Activated naive CD4-positive, alpha-beta T cell treated with anti-CD3 and anti-CD28 coated beads, Interleukin-2, amount 50 U/mL, for 72 hours (primary cell): ENCODE results near the gene GNB2. TPM values are rescaled to one million over a fixed set of nuclear protein-coding genes. Genes with fewer than 3 reads are reported as not detected.
A peak's percentile ranks its signal among the peaks of the same experiment; 100 is the strongest.

Experiments
- ATAC-seq, 2 donors: fragments of 150-1000 bp; cut with Tn5 transposase; 2 replicates each; pipeline ENCODE4 v1.10.0; 2021; ENCODE audit warnings: mild to moderate bottlenecking in 2 of 2, moderate library complexity in 2 of 2
- DNase-seq, 2 donors: peaks; one replicate each; pipeline ENCODE4 v3.0.0; 2021 to 2022; ENCODE audit warnings: low spot score in 2 of 2
- H3K27ac Mint-ChIP-seq, 2 donors: one replicate each; pipeline ENCODE4 v1.8.0; 2022; ENCODE audit warnings: mild to moderate bottlenecking in 2 of 2, mixed read lengths in 2 of 2
- H3K36me3 Mint-ChIP-seq, 2 donors: one replicate each; pipeline ENCODE4 v1.8.0; 2022; ENCODE audit warnings: mixed read lengths in 2 of 2
- H3K9me3 Mint-ChIP-seq, 2 donors: one replicate each; pipeline ENCODE4 v1.8.0; 2022; ENCODE audit warnings: mixed read lengths in 2 of 2
- total RNA-seq, 2 donors: library from RNA; stranded (reverse); gene quantifications; one replicate each; pipeline ENCODE4 v1.2.3, GENCODE V29; 2022

GNB2 gene
- total RNA-seq, 2 donors from 2014 or later = 213 to 239 TPM

GRCh38 chr7:100676501-100677306, 3.2 kb downstream of the GNB2 start:
- Mint-ChIP-seq H3K9me3 (no peaks in the 10 kb centered on the region), H3K27ac (peak overlapping the region; percentile 79 to 94), H3K36me3 (peaks cover 15 to 19% of the 10 kb centered on the region in 2 donors)
- ATAC-seq (no peak), DNase-seq (no peak)

GRCh38 chr7:100677308-100678267, 4.0 kb downstream of the GNB2 start:
- H3K36me3 Mint-ChIP-seq = peaks cover 15 to 21% of the 10 kb centered on the region in 2 donors
- peak overlapping the region; percentile 65 to 70 for H3K27ac Mint-ChIP-seq

GRCh38 chr7:100678291-100678984, 4.9 kb downstream of the GNB2 start:
- Mint-ChIP-seq H3K27ac (peak overlapping the region; percentile 44 to 70), H3K9me3 (no peaks in the 10 kb centered on the region), H3K36me3 (peaks cover 15 to 21% of the 10 kb centered on the region in 2 donors)
- ATAC-seq (no peak), DNase-seq (no peak)

More at GRCh38 chr7:100677308-100678267, 4.0 kb downstream of the GNB2 start:
- no peak for ATAC-seq
- H3K9me3 Mint-ChIP-seq = no peaks in the 10 kb centered on the region
- DNase-seq = no peak

DNA sequence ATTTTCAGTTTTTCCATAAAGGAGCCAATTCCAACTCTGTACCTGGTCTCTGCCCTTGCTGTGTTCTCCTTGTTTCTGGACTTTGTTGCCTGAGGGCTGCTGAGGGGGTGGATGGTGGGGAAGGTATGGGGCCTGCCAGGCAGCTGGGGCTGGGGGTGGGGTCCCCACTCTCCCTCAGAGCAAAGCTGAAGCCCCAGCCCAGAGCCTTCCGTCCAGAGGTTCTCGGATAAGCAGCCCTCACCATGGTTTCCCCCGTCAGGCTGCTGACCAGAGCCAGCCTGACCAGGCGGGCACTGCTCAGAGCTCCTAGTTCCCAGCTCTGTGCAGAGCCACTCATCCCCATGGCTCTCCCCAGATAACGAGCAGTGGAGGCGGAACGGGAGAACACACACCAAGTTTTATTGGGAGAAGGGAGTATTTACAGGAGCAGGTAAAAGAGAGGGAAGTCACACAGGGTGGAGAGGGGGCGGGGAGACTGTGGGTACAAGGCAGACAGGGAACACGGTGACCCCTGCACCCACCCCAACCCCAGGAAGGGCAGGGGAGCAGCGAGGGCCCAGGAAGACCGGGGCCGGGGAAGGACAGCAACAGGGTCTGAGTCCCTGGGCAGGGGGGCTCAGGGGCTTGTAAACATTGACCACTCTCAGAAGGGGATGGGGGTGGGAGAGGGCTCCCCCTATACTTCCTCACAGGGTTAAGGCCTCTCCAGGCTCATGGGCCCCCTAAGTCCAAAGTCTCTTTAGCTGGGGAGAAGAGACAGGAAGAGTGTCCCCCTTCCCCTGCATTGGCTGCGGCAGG, 5.8 kb downstream of the GNB2 start:
- ATAC-seq (no peak), DNase-seq (no peak)
- H3K27ac Mint-ChIP-seq = peak overlapping the region; percentile 68 to 71
- no peaks in the 10 kb centered on the region for H3K9me3 Mint-ChIP-seq
- peaks cover 13 to 17% of the 10 kb centered on the region in 2 donors for H3K36me3 Mint-ChIP-seq

GRCh38 chr7:100679927-100680575, 6.5 kb downstream of the GNB2 start:
- DNase-seq (no peak), ATAC-seq (no peak)
- Mint-ChIP-seq H3K36me3 (peaks cover 7 to 12% of the 10 kb centered on the region in 2 donors), H3K9me3 (no peaks in the 10 kb centered on the region), H3K27ac (peak overlapping the region; percentile 23 to 71)

DNA sequence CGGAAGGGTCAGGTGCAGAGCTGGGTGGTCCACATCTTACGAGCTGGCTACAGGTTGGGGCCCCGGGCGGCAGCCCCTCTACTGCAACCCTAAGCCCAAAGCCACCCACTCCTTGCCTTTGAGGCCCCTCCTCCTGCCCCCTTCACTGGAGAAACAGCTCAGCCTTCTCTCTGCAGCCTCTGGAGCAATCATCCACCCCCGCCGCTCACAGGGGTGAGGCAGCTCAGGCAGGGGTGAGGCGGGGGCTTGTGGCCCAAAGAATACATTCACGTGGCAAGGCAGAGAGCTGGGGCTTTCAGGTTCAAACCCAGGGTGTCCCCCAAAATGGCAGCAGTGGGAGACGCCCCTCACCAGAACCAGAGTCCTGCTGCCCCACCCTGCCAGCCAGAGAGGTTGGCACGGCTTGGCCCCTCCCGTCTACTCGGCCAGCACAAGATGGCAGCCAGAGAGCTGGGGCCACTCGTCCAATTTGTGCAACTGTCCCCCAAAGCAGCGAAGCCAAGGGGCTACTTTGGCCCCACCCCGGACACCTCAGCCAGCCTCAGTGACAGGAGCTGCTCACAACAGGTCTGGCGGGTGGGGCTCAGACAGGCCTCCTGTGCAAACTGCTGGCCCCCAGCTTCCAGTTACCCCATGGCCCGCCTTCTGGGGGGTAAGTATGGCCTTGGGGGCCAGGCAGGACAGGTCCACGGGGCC, 7.2 kb downstream of the GNB2 start:
- DNase-seq = no peak
- no peaks in the 10 kb centered on the region for H3K9me3 Mint-ChIP-seq
- peaks cover 7 to 12% of the 10 kb centered on the region in 2 donors for H3K36me3 Mint-ChIP-seq
- no peak for ATAC-seq
- peak overlapping the region; percentile 71 to 86 for H3K27ac Mint-ChIP-seq

DNA sequence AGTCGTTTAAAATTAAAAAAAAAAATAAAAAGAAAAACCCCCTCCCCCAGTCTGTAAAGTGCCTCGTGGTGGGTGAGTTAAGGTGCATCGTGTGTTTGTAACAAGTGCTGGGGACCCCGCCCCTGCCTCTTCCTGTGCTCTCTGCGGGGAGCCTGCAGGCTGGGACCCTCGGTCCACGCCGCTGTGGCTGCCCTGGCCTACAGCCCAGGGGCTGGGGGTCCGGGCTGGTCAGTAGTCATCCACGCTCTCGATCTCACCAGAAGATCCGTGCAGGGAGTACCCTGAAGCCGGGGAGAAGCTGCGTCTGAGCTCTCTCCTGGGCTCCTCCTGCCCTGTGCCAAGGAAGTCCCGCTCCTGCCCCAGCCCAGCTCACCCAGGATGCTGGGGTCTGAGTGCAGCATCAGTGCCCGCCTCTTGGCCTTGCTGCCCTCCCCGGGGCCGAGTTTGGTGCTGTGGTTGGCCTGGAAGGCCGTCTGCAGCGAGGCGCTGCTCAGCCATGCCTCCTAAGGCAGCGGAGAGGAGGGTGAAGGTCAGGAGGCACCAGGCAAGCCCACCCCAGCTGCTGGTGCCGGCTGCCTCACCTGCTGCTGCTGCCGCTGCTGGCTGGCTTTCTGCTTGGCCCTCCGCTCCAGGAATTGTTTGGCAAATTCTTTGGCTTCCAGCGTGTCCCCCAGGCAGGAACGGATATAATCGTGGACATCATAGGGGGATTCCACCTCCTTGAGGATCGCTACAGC, 8.1 kb downstream of the GNB2 start:
- DNase-seq (no peak), ATAC-seq (no peak)
- H3K9me3 Mint-ChIP-seq = no peaks in the 10 kb centered on the region
- peak overlapping the region; percentile 41 to 86 for H3K27ac Mint-ChIP-seq
- peaks cover 3 to 8% of the 10 kb centered on the region in 2 donors for H3K36me3 Mint-ChIP-seq

- no peaks in the 10 kb centered on the region for H3K9me3 Mint-ChIP-seq
- DNase-seq (no peak), ATAC-seq (peak in 1 of 2 donors; percentile 12)
- H3K36me3 Mint-ChIP-seq = peaks cover 0 to 5% of the 10 kb centered on the region in 2 donors
- H3K27ac Mint-ChIP-seq = peak overlapping the region in 1 of 2 donors; percentile 41
Measured at GRCh38 chr7:100682228-100682741, 8.7 kb downstream of the GNB2 start.

- no peak for DNase-seq
- no peaks in the 10 kb centered on the region for H3K9me3 Mint-ChIP-seq
- peaks cover 0 to 5% of the 10 kb centered on the region in 2 donors for H3K36me3 Mint-ChIP-seq
- H3K27ac Mint-ChIP-seq = peak overlapping the region in 1 of 2 donors; percentile 45
- peak in 1 of 2 donors; percentile 2 for ATAC-seq
Measured at GRCh38 chr7:100682991-100683658, 9.6 kb downstream of the GNB2 start.

DNA sequence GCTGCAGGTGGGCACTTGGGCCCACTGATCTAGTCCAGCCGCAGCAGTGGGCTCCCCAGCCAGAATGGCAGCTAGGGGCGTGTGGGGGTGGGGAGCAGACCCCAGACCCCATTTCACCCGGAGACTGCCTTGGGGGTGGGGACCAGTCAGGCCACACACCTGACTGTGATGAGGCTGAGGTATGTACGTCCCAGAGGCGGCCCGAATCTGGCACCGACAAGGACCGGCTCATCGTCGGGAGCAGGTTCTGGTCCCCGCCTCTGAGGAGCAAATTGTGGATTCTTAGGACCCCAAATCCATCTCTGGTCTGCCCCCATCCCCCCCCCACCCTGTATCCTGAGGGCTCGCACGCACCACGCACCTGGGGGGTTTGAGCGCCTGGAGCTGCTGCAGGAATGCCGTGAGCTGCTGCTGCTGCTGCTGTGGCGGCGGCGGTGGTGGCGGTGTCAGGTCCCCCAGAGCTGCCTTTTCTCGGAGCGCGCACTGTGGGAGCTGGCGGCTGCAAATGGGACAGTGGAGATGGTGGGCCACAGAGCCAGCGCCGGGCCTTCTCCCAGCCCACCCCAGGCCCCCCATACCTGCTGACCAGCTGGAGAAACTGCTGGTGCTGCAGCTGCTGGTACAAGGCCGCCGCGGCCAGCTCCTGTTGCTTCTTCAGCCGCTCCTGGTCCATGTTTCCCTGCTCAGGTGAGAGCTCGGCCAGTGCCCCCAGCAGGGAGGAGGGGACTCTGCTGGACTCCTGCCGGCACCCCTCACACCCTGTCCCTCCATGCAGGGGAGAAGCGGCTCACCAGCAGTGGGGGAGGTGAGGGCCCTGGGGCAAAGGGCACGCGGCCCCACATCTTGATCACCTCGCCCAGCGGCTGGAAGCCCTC, 10.4 kb downstream of the GNB2 start:
- Mint-ChIP-seq H3K9me3 (no peaks in the 10 kb centered on the region), H3K27ac (no peak overlapping the region), H3K36me3 (peaks cover 0 to 5% of the 10 kb centered on the region in 2 donors)
- no peak for ATAC-seq
- DNase-seq = no peak

- no peak for ATAC-seq
- no peak for DNase-seq
- Mint-ChIP-seq H3K27ac (no peak overlapping the region), H3K36me3 (peaks cover 0 to 5% of the 10 kb centered on the region in 2 donors), H3K9me3 (no peaks in the 10 kb centered on the region)
Measured at GRCh38 chr7:100684534-100685042, 11.0 kb downstream of the GNB2 start.

DNA sequence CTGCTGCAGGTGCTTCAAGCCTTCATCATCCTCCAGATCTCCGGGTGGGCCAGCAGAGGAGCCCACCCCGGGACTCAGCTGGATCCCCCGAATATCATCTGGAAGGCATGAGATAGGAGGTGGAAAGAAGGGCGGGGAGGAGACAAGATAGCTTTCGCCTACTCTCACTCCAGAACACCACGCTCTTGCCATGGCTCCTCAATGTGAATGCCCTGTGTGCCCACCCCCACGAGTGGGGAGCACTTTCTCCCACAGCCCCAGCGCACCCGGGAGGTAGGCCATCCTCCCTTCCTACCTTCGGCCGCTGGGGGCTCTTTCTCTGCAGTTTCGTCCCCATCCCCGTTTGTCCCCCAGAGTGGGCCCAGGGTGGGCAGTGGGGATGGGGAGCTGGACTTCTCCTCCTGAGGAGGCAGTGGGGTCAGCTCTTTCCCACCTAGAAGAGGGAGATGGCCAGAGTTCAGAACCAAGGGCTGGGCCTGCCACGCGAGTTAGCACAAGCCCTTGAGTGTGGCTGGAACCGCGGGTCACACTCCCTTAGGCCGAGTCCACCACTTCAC, 11.6 kb downstream of the GNB2 start:
- no peak for ATAC-seq
- Mint-ChIP-seq H3K27ac (peak overlapping the region in 1 of 2 donors; percentile 41), H3K9me3 (no peaks in the 10 kb centered on the region)

More for the DNA sequence above, 11.6 kb downstream of the GNB2 start:
- H3K36me3 Mint-ChIP-seq = peaks cover 0 to 5% of the 10 kb centered on the region in 2 donors
- DNase-seq = no peak
